HG02981 (cell line): ENCODE measurements around the gene PHACTR3.

Experiments used
- ATAC-seq: cut with Tn5 transposase; IDR thresholded peaks from one replicate; pipeline ENCODE4 v1.9.1; 2021; ENCODE audit warnings: mild to moderate bottlenecking, moderate library complexity; ENCODE audit not compliant: unreplicated experiment

PHACTR3 gene

GRCh38 chr20:59809630-59810448, 205.5 kb downstream of the PHACTR3 start:
- ATAC-seq: no peak

DNA sequence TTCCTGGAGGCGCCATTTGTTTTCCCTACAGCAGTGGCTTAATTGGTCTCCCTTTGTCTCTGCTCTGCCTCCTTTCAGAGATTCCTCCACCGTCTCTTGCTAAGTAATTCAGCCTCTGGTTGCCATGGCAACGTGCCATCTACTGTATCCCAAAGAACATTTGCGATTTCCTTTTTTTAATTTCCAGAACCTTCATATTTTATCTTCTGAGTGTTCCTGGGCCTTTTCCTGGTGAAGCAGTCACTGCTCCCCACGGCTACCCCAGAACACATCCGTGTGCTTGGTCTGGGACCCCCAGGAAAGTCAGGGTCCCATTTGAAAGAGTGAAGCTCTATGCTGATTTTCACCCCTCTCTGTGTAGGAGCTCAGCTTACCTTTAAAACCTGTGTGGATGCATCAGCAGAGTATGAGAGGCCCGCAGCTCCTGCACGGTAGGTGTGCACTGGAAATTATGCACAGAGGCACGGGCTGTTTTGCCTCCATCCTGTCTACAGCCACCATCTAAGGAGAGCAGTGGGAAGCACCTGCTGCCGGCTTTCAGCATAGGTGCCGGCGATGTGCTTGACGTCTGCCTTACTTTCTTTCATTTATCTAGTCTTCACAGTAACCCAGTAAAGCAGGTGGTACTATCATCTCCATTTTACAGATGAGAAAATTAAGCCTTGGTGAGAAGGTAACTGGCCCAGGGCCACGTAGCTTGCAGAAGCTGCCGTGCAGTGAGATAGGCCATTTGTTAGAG, 206.3 kb downstream of the PHACTR3 start:
- ATAC-seq: no peak

DNA sequence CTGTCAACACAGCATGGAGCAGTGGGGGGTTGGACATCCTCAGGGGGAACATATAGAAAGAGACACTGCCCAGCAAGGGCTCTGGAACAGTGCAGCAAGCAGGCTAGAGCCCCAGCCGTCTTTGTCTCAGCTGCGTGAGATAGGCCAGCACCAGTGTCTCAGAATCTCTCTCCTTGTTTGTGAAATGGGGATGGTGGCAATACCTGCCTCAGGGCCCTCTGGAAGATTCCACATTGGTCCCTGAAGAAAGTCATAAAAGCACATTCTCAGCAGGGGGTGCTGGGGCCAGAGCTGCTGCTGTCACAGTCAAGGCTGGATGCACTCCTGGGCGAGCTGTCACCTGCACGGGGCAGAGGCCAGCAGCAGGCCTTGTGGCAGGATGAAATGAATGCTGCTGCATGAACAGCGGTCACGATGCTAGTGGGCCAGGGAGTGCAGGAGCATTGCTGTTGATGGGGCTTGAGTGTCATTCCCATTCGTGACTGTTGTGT, 207.4 kb downstream of the PHACTR3 start:
- no peak for ATAC-seq

GRCh38 chr20:59812286-59813125, 208.2 kb downstream of the PHACTR3 start:
- ATAC-seq: no peak

DNA sequence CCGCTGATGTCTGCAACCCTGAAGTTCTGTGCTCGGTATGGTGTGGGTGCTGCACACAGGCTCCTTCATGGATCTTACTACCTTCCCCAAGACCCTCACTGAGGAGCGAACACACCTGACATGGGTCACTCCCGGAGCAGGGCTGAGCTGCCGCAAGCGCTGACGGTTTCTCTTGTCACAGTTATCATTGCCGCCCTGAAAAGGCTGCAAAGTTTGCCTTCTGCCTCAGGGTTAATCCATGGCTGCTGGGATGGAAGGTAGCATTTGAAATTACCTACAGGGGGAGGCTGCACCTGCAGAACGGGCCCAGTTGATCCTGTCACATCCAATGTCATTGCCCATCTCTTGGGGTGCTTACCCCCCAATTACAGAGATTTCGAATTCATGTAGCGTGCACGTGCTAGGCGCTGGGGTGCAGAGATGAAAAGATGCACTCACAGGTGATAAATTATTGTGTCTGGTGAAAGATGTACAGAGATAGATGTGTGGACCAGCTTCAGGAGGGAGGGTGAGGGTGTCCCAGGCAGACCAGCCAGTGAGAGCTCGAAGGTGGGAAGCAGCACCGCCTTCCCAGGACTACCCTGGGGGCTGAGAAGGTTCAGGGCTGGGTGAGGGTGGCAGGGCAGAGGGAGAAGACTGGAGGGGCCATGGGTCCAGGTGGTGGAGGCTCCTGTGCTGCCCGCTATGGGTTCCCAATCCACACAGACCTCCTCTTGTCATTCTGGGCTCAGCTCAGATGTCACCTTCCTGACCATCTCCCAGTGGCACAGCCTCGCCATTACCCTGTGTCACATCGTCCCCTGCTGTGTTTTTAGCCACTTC, 209.0 kb downstream of the PHACTR3 start:
- no peak for ATAC-seq

- no peak for ATAC-seq
Observed at GRCh38 chr20:59813948-59814839, 209.9 kb downstream of the PHACTR3 start.

DNA sequence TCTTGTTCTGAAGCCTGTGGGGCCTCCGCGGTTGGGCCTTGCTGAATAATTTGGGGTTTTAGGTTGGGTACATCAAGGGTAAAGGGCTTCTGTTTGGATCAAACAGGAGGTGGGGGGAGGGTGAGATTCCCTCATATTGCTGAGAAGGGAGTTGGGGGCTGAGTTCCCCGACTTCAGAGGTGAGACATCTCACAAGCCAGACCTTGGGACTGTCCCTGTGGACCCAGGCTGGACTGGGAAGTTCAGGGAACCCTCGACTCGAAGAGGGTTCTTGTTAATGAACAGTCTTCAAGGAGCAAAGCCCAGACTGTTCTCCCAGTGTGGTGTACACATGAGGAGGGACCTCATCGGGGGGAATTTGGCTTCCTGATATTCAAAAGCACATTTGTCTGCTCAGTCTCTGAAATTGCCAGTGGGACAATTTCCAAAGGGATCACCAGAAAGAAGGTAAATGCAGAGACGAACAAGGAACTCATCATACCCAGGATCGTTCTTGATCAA, 210.6 kb downstream of the PHACTR3 start:
- ATAC-seq: no peak

DNA sequence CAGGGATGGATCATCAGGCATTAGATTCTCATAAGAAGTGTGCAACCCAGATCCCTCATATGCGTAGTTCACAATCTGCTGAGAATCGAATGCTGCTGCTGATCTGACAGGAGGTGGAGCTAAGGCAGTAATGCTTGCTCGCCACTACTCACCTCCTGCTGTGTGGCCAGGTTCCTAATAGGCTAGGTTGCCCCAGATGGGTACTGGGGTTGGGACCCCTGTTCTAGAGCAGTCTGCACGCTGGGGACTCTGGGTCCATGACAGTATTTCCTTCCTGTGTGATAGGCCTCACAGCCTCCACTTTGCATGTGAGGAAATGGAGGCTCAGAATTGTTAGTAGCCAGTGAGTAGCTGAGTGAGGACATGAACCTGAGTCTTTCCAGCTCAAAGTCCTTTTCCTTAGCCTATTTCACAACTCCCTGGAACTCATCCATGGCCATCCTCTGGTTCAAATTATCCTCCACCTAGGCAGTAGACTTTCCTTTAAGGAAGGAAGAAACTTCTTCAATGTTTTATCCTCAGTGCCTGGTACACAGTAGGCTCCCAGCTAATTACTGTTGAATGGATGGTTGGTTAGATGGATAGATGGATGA, 211.9 kb downstream of the PHACTR3 start:
- no peak for ATAC-seq

DNA sequence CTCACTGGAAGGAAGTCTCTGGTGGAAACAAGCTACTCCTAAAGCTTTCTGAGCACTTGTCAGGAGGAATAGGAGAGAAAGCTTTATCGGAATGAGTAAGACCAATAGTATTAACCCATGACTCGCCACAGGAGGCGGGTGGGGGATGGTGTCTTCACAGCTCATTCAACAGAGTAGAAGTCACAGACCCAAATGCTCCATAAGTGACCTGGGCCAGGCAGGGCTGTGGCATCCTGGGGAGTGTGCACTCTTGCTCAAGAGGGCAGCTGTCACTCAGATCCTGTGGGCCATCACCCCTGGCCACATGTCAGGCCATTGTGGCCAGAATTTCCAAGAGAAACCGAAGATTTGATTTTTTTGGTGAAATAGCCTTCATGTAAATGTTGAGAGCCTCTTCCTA, 213.1 kb downstream of the PHACTR3 start:
- no peak for ATAC-seq

GRCh38 chr20:59817846-59818615, 213.7 kb downstream of the PHACTR3 start:
- no peak for ATAC-seq

- ATAC-seq: no peak
Observed at GRCh38 chr20:59818911-59819310, 214.6 kb downstream of the PHACTR3 start.

DNA sequence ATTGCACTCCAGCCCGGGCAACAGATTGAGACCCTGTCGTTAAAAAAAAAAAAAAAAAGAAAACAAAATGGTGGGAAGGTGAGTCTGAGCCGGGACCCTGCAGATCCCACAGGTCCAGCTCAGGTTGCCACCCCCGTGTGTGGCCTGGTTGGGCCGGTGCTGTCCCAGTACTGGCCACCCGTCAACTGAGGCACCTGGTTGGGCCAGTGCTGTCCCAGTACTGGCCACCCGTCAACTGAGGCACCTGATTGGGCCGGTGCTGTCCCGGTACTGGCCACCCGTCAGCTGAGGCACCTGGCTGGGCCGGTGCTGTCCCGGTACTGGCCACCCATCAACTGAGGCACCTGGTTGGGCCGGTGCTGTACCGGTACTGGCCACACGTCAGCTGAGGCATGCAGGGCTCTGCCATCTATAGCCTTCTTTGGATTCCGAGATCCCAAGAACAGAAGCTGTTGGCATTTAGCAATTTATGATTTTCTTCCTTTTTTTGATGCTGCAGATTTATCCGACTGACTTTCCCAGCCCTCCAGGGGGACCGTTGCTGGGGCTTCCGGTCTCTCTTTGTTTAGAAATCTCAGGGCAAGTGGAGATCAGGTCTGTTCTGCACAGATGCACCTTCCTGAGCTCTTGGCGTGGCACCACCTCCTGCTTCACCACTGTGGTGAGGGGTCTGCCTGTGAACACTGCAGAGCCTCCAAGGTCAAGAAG, 215.3 kb downstream of the PHACTR3 start:
- ATAC-seq: no peak

GRCh38 chr20:59820204-59821041, 216.1 kb downstream of the PHACTR3 start:
- no peak for ATAC-seq

DNA sequence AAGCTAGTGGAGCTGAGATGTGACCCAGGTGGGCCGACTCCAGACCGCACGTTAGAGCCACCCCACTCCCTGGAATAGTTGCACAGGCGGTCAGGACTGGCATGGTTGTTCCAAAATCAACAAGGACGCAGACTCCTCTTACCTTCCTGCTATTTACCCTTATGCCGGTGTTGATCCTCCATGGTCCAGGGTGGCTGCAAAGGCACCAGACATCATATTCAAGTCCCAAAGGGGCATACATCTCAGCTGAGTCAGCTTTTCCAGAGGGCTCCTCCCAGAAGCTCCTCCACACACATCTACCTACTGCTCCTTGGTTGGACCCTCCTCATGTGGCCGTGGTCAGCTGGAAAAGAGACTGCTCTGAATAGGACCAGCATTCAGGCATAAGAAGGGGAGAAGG, 216.9 kb downstream of the PHACTR3 start:
- no peak for ATAC-seq

- ATAC-seq: no peak
Observed at GRCh38 chr20:59821788-59822187, 217.4 kb downstream of the PHACTR3 start.

DNA sequence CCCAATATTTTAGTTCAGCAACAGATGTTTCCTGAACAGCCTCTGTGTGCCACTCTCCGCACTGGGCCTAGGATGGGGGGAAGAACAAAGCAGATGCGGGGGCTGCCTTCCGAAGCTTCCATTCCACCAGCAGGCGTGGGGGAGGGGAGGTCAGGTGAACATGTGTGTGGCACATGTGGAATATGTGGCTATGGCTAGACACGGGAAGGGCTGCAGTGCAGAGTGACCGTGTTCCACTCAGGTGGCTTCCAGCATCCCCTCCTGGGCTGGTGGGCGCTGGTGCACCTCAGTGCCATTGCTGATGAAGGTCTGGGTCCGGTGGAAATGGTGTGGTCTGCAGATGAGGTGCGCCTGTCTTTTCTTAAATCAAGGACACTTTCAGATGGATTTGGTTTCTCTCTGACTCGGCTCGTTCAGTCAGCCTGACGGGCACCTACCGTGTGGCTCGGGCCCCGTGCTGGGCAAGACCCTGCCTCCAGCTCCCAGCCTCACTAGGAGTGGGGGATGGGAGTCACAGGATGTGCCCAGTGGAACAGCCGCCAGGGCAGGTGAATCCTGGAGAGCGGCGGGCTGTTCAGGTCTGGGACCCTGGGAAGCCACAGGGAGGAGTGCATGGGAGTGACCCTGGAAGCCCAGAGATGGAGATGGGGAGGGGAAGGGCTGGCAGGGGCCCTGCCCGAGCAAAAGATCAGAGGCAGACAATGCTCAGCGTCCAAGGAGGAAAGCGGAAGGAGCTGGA, 218.1 kb downstream of the PHACTR3 start:
- no peak for ATAC-seq
